ENCODE measurements around the gene ARFGAP3.

ARFGAP3 gene

GRCh38 chr22:42860968-42861367 is 3.9 kb upstream of the ARFGAP3 start:
- DNase-seq = no peak

- no peak for DNase-seq
Measured at GRCh38 chr22:42857845-42858481, 890 bp upstream of the ARFGAP3 start.

- peak; percentile 43 for DNase-seq
Measured at GRCh38 chr22:42856179-42856864, 751 bp downstream of the ARFGAP3 start.

GRCh38 chr22:42855721-42856120 is 1.4 kb downstream of the ARFGAP3 start:
- DNase-seq = no peak

- no peak for DNase-seq
Measured at GRCh38 chr22:42855211-42855610, 1.9 kb downstream of the ARFGAP3 start.

- DNase-seq = peak; percentile 59
Measured at GRCh38 chr22:42848941-42849550, 8.0 kb downstream of the ARFGAP3 start.

- DNase-seq = no peak
Measured at GRCh38 chr22:42847110-42847509, 10.0 kb downstream of the ARFGAP3 start.

- DNase-seq = peak; percentile 90
Measured at GRCh38 chr22:42844756-42845155, 12.3 kb downstream of the ARFGAP3 start.

- peak; percentile 56 for DNase-seq
Measured at GRCh38 chr22:42842658-42843370, 14.3 kb downstream of the ARFGAP3 start.

GRCh38 chr22:42841444-42841843 is 15.6 kb downstream of the ARFGAP3 start:
- DNase-seq = peak; percentile 76

GRCh38 chr22:42837556-42837955 is 19.5 kb downstream of the ARFGAP3 start:
- no peak for DNase-seq

GRCh38 chr22:42836026-42836425 is 21.0 kb downstream of the ARFGAP3 start:
- DNase-seq = no peak

GRCh38 chr22:42834177-42834949 is 22.7 kb downstream of the ARFGAP3 start:
- no peak for DNase-seq

- no peak for DNase-seq
Measured at GRCh38 chr22:42833104-42833503, 24.0 kb downstream of the ARFGAP3 start.

- no peak for DNase-seq
Measured at GRCh38 chr22:42831712-42832111, 25.4 kb downstream of the ARFGAP3 start.

- no peak for DNase-seq
Measured at GRCh38 chr22:42830161-42830560, 26.9 kb downstream of the ARFGAP3 start.

GRCh38 chr22:42829302-42829701 is 27.8 kb downstream of the ARFGAP3 start:
- DNase-seq = no peak

- DNase-seq = no peak
Measured at GRCh38 chr22:42825796-42826195, 31.3 kb downstream of the ARFGAP3 start.

- no peak for DNase-seq
Measured at GRCh38 chr22:42821386-42821785, 35.7 kb downstream of the ARFGAP3 start.

GRCh38 chr22:42820045-42820763 is 36.9 kb downstream of the ARFGAP3 start:
- peak; percentile 88 for DNase-seq

- DNase-seq = no peak
Measured at GRCh38 chr22:42819412-42820044, 37.5 kb downstream of the ARFGAP3 start.

- no peak for DNase-seq
Measured at GRCh38 chr22:42817556-42817955, 39.5 kb downstream of the ARFGAP3 start.
